Measurements from ENCODE around the gene XBP1. TPM values are rescaled to one million over a fixed set of nuclear protein-coding genes. Genes with fewer than 3 reads are reported as not detected.

Gene XBP1
- total RNA-seq, 2 experiments from 2014 or later: 35.8 to 118 TPM

DNA sequence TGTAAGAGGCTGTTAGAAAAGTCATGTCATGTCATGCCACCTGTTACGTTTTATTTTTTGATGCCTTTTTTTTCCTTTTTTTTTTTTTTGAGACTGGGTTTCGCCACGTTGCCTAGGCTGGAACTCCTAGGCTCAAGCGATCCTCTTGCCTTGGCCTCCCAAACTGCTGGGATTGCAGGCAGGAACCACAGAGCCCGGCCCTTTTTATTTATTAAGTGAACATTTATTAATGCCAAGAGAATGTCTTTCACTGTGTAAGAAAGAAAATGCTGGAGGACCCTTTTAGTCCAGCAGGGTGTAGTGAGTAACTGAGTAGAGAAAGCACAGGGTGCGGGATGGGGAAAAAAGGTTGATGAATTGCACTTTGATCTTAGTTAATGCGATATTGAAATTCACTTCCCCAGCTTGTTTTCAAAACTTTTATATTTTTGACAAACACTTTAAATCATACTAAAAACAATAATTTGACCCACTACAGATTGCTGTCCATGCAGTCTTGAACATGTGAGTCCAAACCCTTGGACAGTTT lies 2.3 kb upstream of the XBP1 start:
- no peaks in the 10 kb centered on the region for H3K9me2 ChIP-seq (ENCODE audit: insufficient read depth, low read length)
- no peaks in the 10 kb centered on the region for H3K9me3 ChIP-seq (ENCODE audit: low read length)
- no peak overlapping the region for H3K4me3 ChIP-seq (ENCODE audit: low read depth, low read length, poor library complexity, severe bottlenecking)
- peaks cover 9% of the 10 kb centered on the region; the same call in 1 of the 2 replicates for H3K79me2 ChIP-seq (ENCODE audit: insufficient read depth, low read depth, low read length)
- TF ChIP-seq EZH2phosphoT487 (IDR thresholded peaks at IDR 0.05; ENCODE audit: borderline replicate concordance, low read depth, low read length): no peak
- TF ChIP-seq, protein P1, sequence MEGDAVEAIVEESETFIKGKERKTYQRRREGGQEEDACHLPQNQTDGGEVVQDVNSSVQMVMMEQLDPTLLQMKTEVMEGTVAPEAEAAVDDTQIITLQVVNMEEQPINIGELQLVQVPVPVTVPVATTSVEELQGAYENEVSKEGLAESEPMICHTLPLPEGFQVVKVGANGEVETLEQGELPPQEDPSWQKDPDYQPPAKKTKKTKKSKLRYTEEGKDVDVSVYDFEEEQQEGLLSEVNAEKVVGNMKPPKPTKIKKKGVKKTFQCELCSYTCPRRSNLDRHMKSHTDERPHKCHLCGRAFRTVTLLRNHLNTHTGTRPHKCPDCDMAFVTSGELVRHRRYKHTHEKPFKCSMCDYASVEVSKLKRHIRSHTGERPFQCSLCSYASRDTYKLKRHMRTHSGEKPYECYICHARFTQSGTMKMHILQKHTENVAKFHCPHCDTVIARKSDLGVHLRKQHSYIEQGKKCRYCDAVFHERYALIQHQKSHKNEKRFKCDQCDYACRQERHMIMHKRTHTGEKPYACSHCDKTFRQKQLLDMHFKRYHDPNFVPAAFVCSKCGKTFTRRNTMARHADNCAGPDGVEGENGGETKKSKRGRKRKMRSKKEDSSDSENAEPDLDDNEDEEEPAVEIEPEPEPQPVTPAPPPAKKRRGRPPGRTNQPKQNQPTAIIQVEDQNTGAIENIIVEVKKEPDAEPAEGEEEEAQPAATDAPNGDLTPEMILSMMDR (conservative IDR thresholded peaks at IDR 0.05; ENCODE audit: low read length): no peak
- H2AFZ ChIP-seq (ENCODE audit: low read length): no peak overlapping the region
- intact Hi-C loops (cut with micrococcal nuclease; ENCODE audit: unreplicated experiment): loop anchor here (1.0 kb wide), 2 partner anchors 15 to 21 kb away; no protein-coding TSS in a partner anchor
- H3K36me3 ChIP-seq (ENCODE audit: insufficient read depth, low read length): peaks cover 4% of the 10 kb centered on the region
- peak overlapping the region; percentile 45 for H3K4me2 ChIP-seq (ENCODE audit: low read length)
- peak; percentile 35 for DNase-seq (ENCODE audit: low spot score)
- H3K4me1 ChIP-seq (ENCODE audit: insufficient read depth, low read length, poor library complexity, severe bottlenecking): peaks cover 39% of the 10 kb centered on the region
- peaks cover 4% of the 10 kb centered on the region; the same call in 1 of the 2 replicates for H4K20me1 ChIP-seq (ENCODE audit: insufficient read depth, low read length)
- H3K27ac ChIP-seq (ENCODE audit: low read depth, low read length, poor library complexity, severe bottlenecking): no peak overlapping the region
- no TSS peak for BruUV-seq (replicated peaks)
- ChIA-PET CTCF (ENCODE audit: unreplicated experiment) (interaction anchor here (1.1 kb wide), 1 partner anchor 12 kb away, joined by 4 read pairs; no protein-coding TSS in a partner anchor), POLR2A (interaction anchor here (0.5 to 8.1 kb wide), 7 partner anchors 9 to 915 kb away, joined by 3 to 85 read pairs (median 4); no protein-coding TSS in a partner anchor)

DNA sequence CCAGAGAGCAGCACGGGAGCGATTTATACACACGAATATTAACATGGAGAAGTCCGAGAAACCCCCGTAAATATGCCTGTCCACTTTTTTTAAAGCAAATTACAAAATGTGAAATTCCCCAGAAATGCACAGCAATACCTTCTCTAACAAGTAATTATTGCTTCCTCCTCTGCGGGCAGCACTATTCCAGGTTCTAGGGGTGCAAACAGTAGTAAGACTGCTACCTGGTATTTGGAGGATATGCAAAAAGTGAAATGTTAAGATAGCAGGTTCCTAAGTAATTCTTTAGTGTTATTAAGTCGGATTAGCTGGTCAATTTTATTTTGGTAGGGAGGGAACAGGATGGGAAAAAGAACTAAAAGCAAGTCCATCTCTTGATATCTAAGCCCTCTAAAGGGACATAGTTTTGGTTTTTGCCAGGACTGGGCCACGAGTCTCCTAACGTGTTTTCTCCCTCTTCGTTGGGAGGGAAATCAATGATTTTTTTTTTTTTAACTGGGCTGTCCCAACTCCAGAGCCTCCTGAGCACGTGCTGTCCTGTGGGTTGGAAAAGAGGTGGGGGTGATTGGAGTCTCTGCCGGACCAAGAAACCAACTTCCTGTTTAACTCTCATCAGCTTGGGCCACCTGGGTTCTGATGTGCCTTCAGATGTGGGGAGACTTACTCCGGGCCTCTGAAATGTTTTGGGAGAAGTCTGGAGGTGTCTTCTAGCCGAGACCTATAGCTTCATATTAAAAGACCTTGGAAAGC lies 1.7 kb upstream of the XBP1 start:
- TF ChIP-seq, protein P1 (conservative IDR thresholded peaks at IDR 0.05; ENCODE audit: low read length): no peak
- TF ChIP-seq EZH2phosphoT487 (IDR thresholded peaks at IDR 0.05; ENCODE audit: borderline replicate concordance, low read depth, low read length): no peak
- CTCF ChIA-PET (ENCODE audit: unreplicated experiment): interaction anchor here (1.1 kb wide), 1 partner anchor 13 kb away, joined by 4 read pairs; no protein-coding TSS in a partner anchor
- DNase-seq (ENCODE audit: low spot score): peak; percentile 54
- Histone ChIP-seq H3K27ac (ENCODE audit: low read depth, low read length, poor library complexity, severe bottlenecking) (no peak overlapping the region), H3K4me3 (ENCODE audit: low read depth, low read length, poor library complexity, severe bottlenecking) (peak overlapping the region; percentile 18), H3K9me2 (ENCODE audit: insufficient read depth, low read length) (no peaks in the 10 kb centered on the region), H3K4me1 (ENCODE audit: insufficient read depth, low read length, poor library complexity, severe bottlenecking) (peaks cover 39% of the 10 kb centered on the region), H2AFZ (ENCODE audit: low read length) (no peak overlapping the region), H3K79me2 (ENCODE audit: insufficient read depth, low read depth, low read length) (peaks cover 9% of the 10 kb centered on the region; the same call in 1 of the 2 replicates), H3K4me2 (ENCODE audit: low read length) (peak overlapping the region; percentile 45), H4K20me1 (ENCODE audit: insufficient read depth, low read length) (peaks cover 4% of the 10 kb centered on the region; the same call in 1 of the 2 replicates), H3K36me3 (ENCODE audit: insufficient read depth, low read length) (peaks cover 7% of the 10 kb centered on the region), H3K9me3 (ENCODE audit: low read length) (no peaks in the 10 kb centered on the region)
- BruUV-seq (replicated peaks): no TSS peak
- intact Hi-C loops (cut with micrococcal nuclease; ENCODE audit: unreplicated experiment): loop anchor here (1.0 kb wide), 2 partner anchors 15 to 21 kb away; no protein-coding TSS in a partner anchor
- POLR2A ChIA-PET: interaction anchor here (0.7 to 8.1 kb wide), 6 partner anchors 10 to 914 kb away, joined by 3 to 85 read pairs (median 6); no protein-coding TSS in a partner anchor
